Stimulated activated naive CD8-positive, alpha-beta T cell treated with anti-CD3 and anti-CD28 coated beads, Interleukin-15, amount 100 ng/mL, for 72 hours (primary cell): ENCODE measurements around the gene DNAI1.
A peak's percentile ranks its signal among the peaks of the same experiment; 100 is the strongest.

ENCODE experiments used
- ATAC-seq: fragments of 150-1000 bp; cut with Tn5 transposase; 2 replicates; pipeline ENCODE4 v1.10.0; 2021; ENCODE audit warnings: mild to moderate bottlenecking, moderate library complexity
- DNase-seq, 2 donors: peaks; one replicate each; pipeline ENCODE4 v3.0.0; 2021 to 2022
- H3K27ac Mint-ChIP-seq, 2 donors: one replicate each; pipeline ENCODE4 v1.8.0; 2022; ENCODE audit warnings: mild to moderate bottlenecking in 2 of 2, mixed read lengths in 2 of 2, moderate library complexity in 2 of 2
- H3K27me3 Mint-ChIP-seq: one replicate; pipeline ENCODE4 v1.8.0; 2022; ENCODE audit warnings: mixed read lengths
- H3K4me1 Mint-ChIP-seq: one replicate; pipeline ENCODE4 v1.8.0; 2022; ENCODE audit warnings: mild to moderate bottlenecking, mixed read lengths
- H3K4me3 Mint-ChIP-seq, 2 donors: one replicate each; pipeline ENCODE4 v1.8.0; 2022; ENCODE audit warnings: mild to moderate bottlenecking in 2 of 2, mixed read lengths in 2 of 2, moderate library complexity in 1 of 2
- H3K9me3 Mint-ChIP-seq, 2 donors: one replicate each; pipeline ENCODE4 v1.8.0; 2022; ENCODE audit warnings: mixed read lengths in 2 of 2

Gene DNAI1

DNA sequence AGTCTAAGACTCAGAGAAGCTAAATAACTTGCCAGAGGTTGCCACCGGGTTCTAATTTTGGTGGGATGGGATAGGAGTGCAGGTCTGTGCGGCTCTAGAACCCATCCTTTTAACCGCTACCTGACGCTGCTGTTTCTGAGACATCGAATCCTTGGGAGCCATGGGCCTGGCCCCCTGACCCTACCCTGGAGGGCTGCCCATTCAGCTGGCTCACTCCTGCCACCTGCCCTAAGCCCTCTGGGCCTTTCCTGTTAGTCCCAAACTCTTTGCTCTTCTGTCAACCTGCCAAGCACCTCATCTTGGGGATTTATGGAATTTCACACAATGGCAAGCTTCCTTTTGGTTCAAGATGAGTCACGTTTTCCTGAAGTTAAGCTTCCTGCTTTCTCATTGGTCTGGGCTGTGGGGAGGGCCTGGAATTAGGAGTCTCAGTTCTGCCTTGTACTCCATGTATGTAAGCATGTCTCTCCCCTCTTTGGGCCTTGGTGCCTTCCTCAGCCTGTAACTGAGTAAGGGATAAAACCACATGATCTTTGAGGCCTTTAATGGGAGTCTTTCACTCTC lies 37.6 kb downstream of the DNAI1 start:
- peaks cover 28% of the 10 kb centered on the region for H3K27me3 Mint-ChIP-seq
- ATAC-seq: no peak
- peaks cover 4% of the 10 kb centered on the region for H3K4me1 Mint-ChIP-seq
- no peak overlapping the region for H3K27ac Mint-ChIP-seq
- no peak for DNase-seq
- no peaks in the 10 kb centered on the region for H3K9me3 Mint-ChIP-seq
- H3K4me3 Mint-ChIP-seq: no peak overlapping the region

DNA sequence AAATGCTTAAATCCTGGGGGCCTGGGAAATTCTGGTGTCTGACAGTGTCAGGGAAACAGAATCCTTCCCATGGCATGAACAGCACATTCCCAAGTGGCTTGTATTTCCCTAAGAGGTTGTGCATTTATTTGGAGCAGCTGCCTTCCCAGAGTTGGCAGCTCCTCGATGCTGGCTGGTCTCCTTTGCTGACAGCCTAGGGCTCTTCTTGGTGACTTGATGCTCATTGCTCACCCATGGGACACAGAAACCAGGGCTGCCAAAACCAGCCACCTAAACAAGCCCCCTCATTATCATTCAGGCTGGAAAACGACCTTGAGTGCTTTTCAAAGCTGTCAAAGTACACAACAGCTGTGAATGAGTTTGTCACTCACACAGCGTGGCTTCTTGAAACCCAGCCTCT lies 39.9 kb downstream of the DNAI1 start:
- no peak overlapping the region for H3K4me3 Mint-ChIP-seq
- DNase-seq: no peak
- ATAC-seq: no peak
- H3K27me3 Mint-ChIP-seq: peaks cover 15% of the 10 kb centered on the region
- H3K27ac Mint-ChIP-seq: no peak overlapping the region
- peaks cover 4% of the 10 kb centered on the region for H3K4me1 Mint-ChIP-seq
- no peaks in the 10 kb centered on the region for H3K9me3 Mint-ChIP-seq

DNA sequence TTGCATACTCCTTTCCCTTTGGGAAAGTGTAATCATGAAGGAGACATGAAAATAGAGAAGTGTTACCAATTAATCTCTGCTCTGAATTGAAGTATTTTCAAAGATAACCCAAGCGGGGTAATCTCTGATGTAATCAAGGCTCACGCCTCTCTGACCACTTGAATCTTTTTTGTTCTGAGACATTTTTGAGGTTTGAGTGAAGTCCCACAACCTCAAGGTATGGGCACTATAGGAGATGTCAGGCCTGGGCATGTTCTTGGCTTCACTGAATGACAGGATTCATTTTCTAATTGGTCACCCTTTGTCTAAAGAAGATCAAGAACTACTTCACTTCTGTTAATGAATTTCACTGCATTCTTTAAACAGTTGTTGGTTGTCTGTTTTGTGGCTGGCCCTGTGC lies 40.5 kb downstream of the DNAI1 start:
- no peak overlapping the region for H3K27ac Mint-ChIP-seq
- no peak overlapping the region for H3K4me3 Mint-ChIP-seq
- H3K4me1 Mint-ChIP-seq: peaks cover 4% of the 10 kb centered on the region
- ATAC-seq: no peak
- H3K9me3 Mint-ChIP-seq: no peaks in the 10 kb centered on the region
- H3K27me3 Mint-ChIP-seq: peaks cover 10% of the 10 kb centered on the region
- no peak for DNase-seq

DNA sequence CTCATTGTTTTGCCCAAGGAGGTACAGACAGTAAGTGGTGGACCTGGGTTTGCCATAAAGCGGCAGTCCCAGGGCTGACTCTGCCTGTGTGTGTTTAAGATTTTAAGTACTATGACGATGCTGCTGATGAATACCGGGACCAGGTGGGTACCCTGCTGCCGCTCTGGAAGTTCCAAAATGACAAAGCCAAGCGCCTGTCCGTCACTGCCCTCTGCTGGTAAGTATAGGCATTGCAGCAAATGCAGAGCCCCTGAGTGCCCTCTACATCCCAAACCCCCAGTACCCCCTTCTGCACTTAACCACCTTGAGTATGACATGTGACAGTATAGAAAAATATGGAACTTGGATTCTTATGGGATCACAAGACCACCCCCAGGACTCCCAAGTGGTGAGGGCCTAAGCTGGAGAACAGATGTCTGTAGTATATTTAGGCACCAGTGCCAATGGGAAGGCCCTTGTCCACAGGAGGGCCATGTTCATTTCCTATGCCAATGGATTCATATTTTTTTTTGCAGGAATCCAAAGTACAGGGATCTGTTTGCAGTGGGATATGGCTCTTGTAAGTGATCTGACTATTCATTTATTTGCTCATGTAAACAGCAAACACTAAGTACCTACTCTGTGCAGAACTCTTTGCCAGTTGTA lies 42.1 kb downstream of the DNAI1 start:
- H3K27me3 Mint-ChIP-seq: peaks cover 10% of the 10 kb centered on the region
- DNase-seq: peak; percentile 73 to 76
- H3K9me3 Mint-ChIP-seq: no peaks in the 10 kb centered on the region
- H3K4me1 Mint-ChIP-seq: peaks cover 4% of the 10 kb centered on the region
- no peak overlapping the region for H3K27ac Mint-ChIP-seq
- no peak overlapping the region for H3K4me3 Mint-ChIP-seq
- ATAC-seq: peak; percentile 87

DNA sequence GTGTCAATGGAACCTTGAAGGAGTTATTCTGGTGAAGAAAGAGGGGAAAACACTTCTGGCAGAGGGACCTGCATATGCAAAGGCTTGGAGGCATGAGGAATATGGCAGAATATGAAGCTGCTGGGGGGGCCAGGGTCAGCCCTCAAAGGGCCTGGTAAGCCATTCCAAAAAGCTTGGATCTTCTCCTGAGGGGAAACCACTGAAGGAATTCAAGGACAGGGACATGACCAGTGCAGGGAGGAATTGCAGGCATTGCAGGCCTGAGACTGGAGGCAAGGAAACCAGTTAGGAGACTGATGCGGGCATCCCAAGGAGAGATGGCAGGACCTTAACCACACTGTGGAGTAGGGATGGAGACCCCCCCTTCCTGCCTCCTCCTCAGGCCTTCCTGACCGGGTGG lies 42.8 kb downstream of the DNAI1 start:
- DNase-seq: no peak
- Mint-ChIP-seq H3K27ac (no peak overlapping the region), H3K27me3 (peaks cover 10% of the 10 kb centered on the region), H3K4me3 (no peak overlapping the region), H3K9me3 (no peaks in the 10 kb centered on the region), H3K4me1 (peaks cover 4% of the 10 kb centered on the region)
- no peak for ATAC-seq

DNA sequence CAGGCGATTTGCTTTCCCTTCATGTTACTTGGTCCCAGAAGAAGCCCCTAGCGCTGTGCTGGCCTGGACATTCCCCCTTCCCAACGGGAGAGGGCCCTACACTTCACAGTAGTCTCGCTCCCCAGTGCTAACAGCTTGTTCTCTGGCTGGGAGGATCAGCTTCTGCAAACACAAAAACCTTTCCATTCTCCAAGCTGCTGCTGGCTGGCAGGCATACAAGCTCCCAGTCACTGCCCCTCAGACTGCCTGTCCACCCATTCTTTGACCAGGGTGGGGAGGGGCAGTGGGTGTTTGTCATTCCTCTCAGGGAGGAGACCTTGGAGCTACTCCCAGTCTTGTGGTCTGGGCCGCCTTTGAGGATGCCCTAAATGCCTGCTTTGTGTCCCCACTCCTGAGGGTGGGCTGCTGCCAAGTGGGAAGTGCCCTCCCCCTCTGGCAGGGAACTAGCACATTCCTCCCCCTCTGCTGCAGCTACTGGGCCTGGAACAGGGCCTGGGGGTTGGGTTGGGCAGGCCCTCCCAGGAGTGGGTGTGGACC lies 43.4 kb downstream of the DNAI1 start:
- Mint-ChIP-seq H3K27ac (no peak overlapping the region), H3K4me1 (peaks cover 4% of the 10 kb centered on the region), H3K27me3 (peaks cover 10% of the 10 kb centered on the region), H3K4me3 (no peak overlapping the region), H3K9me3 (no peaks in the 10 kb centered on the region)
- ATAC-seq (no peak), DNase-seq (no peak)

DNA sequence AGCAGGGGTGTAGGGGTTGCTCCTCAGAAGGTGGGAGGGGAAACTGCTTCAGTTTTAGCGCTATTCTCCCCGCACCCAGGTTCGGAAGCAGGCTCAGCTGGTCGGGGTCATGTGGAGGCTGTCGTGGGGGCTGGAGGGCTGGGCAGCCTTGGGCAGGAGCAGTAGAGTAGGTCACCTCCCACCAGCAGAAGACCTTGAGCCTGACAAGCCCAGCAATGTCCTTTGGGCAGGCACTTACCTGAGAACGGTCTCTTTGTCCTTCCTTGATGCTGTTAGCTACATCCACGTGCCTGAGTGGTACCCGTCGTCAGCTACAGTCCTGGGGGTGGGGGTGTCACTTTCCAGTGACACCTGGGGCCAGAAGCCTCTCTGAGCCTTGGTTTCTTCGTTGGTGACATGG lies 43.9 kb downstream of the DNAI1 start:
- no peak for DNase-seq
- Mint-ChIP-seq H3K9me3 (no peaks in the 10 kb centered on the region), H3K4me1 (peaks cover 4% of the 10 kb centered on the region), H3K27me3 (peaks cover 10% of the 10 kb centered on the region), H3K4me3 (no peak overlapping the region), H3K27ac (no peak overlapping the region)
- ATAC-seq: no peak

DNA sequence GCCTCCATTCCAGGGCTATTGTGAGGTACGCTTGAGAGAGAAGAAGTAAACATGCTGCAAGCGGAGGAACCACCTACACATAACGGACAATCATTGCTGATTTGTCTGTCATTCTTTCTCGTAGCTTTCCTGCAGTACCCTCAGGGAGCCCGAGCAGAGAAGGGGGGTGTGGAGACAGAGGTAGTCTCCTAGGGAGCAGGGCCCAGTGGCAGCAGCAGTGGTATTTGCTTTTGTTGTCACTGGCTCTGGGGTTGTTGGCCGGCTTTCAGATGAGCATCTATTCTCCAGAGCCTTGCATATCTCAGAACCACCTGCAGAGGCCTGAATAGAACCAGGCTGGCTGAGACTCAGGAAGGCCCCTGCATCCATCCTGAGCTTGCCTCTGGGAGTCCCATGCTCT lies 44.3 kb downstream of the DNAI1 start:
- DNase-seq: no peak
- Mint-ChIP-seq H3K4me3 (no peak overlapping the region), H3K4me1 (peaks cover 4% of the 10 kb centered on the region), H3K27me3 (peaks cover 10% of the 10 kb centered on the region), H3K27ac (no peak overlapping the region), H3K9me3 (no peaks in the 10 kb centered on the region)
- no peak for ATAC-seq

DNA sequence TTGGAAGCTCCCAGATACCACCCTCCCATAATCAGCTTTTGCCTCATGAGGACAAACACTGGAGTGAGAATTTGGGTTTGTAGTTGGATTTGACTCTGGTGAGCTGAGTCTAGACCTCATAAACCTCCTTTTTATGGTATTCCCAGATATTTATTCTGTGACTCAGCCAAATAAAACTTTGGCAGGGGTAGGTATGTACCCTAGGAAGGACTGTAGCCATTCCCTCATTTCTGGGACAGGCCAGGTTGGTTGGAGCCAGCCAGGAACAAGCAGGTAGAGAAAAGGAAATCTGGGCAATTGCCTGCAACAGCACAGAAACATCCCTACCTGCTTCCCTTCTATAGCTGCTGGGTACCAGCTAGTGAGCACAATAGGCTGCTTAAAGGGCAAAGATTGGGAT lies 44.8 kb downstream of the DNAI1 start:
- H3K4me1 Mint-ChIP-seq: peaks cover 4% of the 10 kb centered on the region
- no peak for DNase-seq
- no peak overlapping the region for H3K27ac Mint-ChIP-seq
- H3K27me3 Mint-ChIP-seq: peaks cover 10% of the 10 kb centered on the region
- H3K9me3 Mint-ChIP-seq: no peaks in the 10 kb centered on the region
- no peak overlapping the region for H3K4me3 Mint-ChIP-seq
- ATAC-seq: no peak

DNA sequence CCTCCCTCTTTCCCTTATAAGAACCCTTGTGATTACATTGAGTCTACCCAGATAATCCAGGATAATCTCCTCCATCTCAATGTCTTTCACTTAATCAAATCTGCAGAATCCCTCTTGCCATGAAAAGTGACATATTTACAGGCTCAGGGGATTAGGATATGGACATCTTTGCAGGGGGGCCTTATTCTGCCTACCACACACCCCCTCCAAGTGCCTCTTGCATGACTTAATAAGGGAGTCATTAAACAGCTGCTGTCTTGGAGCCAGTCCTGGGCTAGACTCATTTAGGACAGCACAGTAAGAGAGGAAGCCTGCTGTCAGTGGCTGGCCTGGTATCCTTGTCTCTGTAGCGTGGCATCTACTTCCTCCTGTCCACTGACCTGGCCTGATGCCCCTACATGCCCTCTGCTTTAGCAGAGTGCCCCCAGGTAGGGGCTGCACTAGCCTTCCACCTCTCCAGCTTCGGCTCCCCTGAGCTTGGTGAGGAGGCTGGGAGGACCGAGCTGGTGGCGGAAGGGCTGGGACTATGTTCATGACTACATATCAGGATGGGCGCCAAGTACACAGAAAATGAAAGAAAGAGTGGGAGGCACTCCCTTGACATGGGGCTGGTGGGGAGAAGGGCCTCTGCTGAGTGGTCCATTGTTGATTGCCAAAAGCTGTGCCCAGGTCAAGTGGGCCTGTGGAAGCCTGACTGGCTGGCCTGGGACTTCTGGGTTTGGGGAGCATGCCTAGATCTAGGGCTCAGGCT lies 46.9 kb downstream of the DNAI1 start:
- no peak overlapping the region for H3K27ac Mint-ChIP-seq
- H3K9me3 Mint-ChIP-seq: no peaks in the 10 kb centered on the region
- ATAC-seq: no peak
- peak in 1 of 2 donors; percentile 1 for DNase-seq
- peaks cover 2% of the 10 kb centered on the region for H3K4me1 Mint-ChIP-seq
- no peak overlapping the region for H3K4me3 Mint-ChIP-seq
- no peaks in the 10 kb centered on the region for H3K27me3 Mint-ChIP-seq

DNA sequence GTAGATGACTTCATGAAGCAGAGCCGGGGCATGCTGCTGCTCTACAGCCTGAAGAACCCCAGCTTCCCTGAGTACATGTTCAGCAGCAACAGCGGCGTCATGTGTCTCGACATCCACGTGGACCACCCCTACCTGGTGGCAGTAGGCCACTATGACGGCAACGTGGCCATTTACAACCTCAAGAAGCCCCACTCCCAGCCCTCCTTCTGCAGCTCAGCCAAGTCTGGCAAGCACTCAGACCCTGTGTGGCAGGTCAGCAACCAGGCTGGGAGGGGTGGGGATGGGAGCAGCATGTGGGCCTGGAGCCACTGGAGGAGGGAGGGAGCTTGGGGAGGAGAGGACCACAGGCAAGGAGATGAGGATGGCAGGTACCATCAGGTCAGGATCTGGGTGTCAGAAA lies 48.0 kb downstream of the DNAI1 start:
- no peaks in the 10 kb centered on the region for H3K9me3 Mint-ChIP-seq
- no peaks in the 10 kb centered on the region for H3K4me1 Mint-ChIP-seq
- no peak overlapping the region for H3K27ac Mint-ChIP-seq
- DNase-seq: no peak
- no peak for ATAC-seq
- H3K27me3 Mint-ChIP-seq: no peaks in the 10 kb centered on the region
- no peak overlapping the region for H3K4me3 Mint-ChIP-seq

DNA sequence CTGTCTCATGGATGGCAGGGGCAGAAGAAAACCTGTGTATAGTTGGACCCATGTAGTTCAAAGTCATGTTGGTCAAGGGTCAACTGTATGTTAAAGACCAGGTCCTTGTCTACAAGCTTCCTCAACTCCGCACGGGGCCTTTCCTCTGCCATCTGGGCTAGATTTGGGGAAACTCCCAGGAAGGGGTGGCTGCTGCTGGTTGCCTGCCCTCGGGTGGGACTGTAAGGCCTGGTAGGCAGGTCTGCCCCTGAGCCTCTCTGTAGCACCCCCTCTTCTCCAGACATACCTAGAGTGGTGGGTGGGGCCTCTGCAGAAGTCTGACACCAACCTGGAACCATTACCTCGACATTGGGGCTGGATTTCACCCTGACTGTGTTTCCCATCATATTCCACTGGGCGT lies 49.0 kb downstream of the DNAI1 start:
- no peak overlapping the region for H3K27ac Mint-ChIP-seq
- no peaks in the 10 kb centered on the region for H3K27me3 Mint-ChIP-seq
- DNase-seq: no peak
- H3K9me3 Mint-ChIP-seq: no peaks in the 10 kb centered on the region
- no peak for ATAC-seq
- H3K4me3 Mint-ChIP-seq: no peak overlapping the region
- no peaks in the 10 kb centered on the region for H3K4me1 Mint-ChIP-seq

DNA sequence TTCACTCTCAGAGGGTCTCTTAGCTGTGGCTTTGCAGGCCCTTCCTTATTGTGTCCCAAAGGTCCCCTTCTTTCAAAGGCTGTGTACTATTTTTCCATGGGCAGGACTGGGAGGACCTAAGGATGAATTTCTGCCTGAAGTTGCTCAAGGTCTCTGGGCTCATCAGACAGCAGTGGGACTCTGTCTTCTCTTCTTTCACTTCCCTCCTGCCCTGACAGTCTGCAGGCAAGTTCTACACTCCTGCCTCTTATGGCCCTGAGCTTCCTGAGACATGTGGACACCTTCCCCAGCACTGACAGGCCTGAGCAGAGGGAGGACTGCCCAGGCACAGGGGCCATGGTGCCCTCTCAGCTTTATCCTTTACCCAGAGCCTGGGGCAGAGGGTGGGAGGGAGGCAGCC lies 49.4 kb downstream of the DNAI1 start:
- Mint-ChIP-seq H3K27me3 (no peaks in the 10 kb centered on the region), H3K4me1 (no peaks in the 10 kb centered on the region), H3K27ac (no peak overlapping the region), H3K4me3 (no peak overlapping the region), H3K9me3 (no peaks in the 10 kb centered on the region)
- ATAC-seq (peak; percentile 11), DNase-seq (peak in 1 of 2 donors; percentile 3)

DNA sequence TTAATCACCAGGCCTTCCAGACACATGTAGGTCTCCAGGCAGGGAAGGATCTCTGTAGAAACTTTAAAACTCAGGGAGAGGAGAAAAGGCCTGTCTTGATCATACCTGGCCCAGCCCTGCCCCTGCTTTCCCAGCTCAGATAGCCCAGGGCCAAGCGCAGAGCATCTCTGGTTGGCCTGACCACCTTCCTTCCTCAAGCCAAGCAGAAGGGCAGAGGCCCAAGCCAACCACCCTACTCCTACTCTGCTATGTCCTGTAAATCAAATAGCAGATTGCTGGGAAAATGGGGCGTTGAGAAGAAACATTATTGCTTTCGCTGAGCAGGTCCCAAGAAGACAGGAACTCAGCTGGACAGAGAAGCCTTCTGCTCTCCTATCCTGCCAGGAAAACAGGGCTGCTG lies 49.9 kb downstream of the DNAI1 start:
- no peak for DNase-seq
- ATAC-seq: no peak
- Mint-ChIP-seq H3K4me3 (no peak overlapping the region), H3K9me3 (no peaks in the 10 kb centered on the region), H3K27me3 (no peaks in the 10 kb centered on the region), H3K27ac (no peak overlapping the region), H3K4me1 (no peaks in the 10 kb centered on the region)

DNA sequence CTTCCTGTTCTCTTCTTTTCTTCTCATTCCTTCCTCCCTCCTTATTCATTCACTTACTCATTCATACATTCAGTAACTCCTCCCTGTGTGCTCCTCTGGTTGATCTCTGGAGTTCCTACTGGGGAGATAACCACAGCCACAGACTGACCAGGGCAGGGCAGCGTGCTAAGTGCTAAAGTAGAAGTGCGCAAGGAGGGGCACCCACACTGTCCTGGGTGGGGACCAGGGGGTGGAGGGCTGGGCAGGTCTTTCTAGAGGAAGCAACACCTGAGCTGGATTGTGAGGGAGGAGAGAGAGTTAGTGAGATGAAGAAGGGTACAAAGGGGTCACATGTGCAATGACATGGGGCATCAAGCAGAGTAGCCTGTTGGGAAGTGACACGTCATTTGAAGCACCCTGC lies 50.3 kb downstream of the DNAI1 start:
- no peaks in the 10 kb centered on the region for H3K27me3 Mint-ChIP-seq
- ATAC-seq (no peak), DNase-seq (peak in 1 of 2 donors; percentile 2)
- H3K4me3 Mint-ChIP-seq: no peak overlapping the region
- H3K4me1 Mint-ChIP-seq: no peaks in the 10 kb centered on the region
- H3K9me3 Mint-ChIP-seq: no peaks in the 10 kb centered on the region
- no peak overlapping the region for H3K27ac Mint-ChIP-seq
